RPMI7951 (cell line): ENCODE data around the gene JADE3. TPM values are rescaled to one million over a fixed set of nuclear protein-coding genes. Genes with fewer than 3 reads are reported as not detected.

Experiments
- total RNA-seq: library from RNA; depleted of rRNA; stranded (reverse); fragments of >200 nt; shearing (Covaris generic); gene quantifications from 2 replicates; pipeline ENCODE4 v1.2.3, GENCODE V29; 2014; rRNA removed

Gene JADE3
- total RNA-seq, 1 experiment from 2014 or later = 5.8 TPM

Other genes with a start within 250 kb of the JADE3 start
- 19.6 and 28.8 TPM in 2 replicates for gene SLC9A7, start 153.3 kb upstream of the JADE3 start, total RNA-seq
- gene RP2, start 75.4 kb upstream of the JADE3 start, total RNA-seq = 48.4 and 53.9 TPM in 2 replicates
- 0.10 TPM in 1 of 2 replicates, not detected in the other for gene RGN, start 166.0 kb downstream of the JADE3 start, total RNA-seq
- 172 and 213 TPM in 2 replicates for gene NDUFB11, start 232.3 kb downstream of the JADE3 start, total RNA-seq
- gene RBM10, start 232.8 kb downstream of the JADE3 start, total RNA-seq = 36.6 and 41.7 TPM in 2 replicates